Gastroesophageal sphincter (tissue), 4 donors: ENCODE results near the gene SLC4A2. TPM values are rescaled to one million over a fixed set of nuclear protein-coding genes. Genes with fewer than 3 reads are reported as not detected.

Experiments used
- ATAC-seq: fragments of 150-250 bp; one replicate; pipeline ENCODE4 v1.9.1; 2016; ENCODE audit warnings: mild to moderate bottlenecking, moderate library complexity
- H3K27ac ChIP-seq, 4 donors: fragments of 200-600 bp; sonication (generic) in 3 of 4; 1 replicate in 3 of 4; 2 replicates in 1 of 4; pipeline ENCODE4 v1.5.1; 2016 to 2019
- H3K27me3 ChIP-seq: fragments of 200-600 bp; sonication (generic); one replicate; pipeline ENCODE4 v1.5.1; 2019
- H3K36me3 ChIP-seq, 2 donors: fragments of 200-600 bp; sonication (generic); one replicate each; pipeline ENCODE4 v1.5.1; 2019; ENCODE audit warnings: control low read depth in 1 of 2
- H3K4me1 ChIP-seq, 3 donors: fragments of 200-600 bp; sonication (generic); 1 replicate in 2 of 3; 2 replicates in 1 of 3; pipeline ENCODE4 v1.5.1; 2016 to 2019; ENCODE audit warnings: control low read depth in 2 of 3
- H3K4me3 ChIP-seq, 2 donors: fragments of 200-600 bp; sonication (generic); one replicate each; pipeline ENCODE4 v1.5.1; 2019; ENCODE audit warnings: mild to moderate bottlenecking in 1 of 2, moderate library complexity in 1 of 2
- H3K9me3 ChIP-seq, 3 donors: fragments of 200-600 bp; sonication (generic); one replicate each; pipeline ENCODE4 v1.5.1; 2017 to 2019; ENCODE audit warnings: control low read depth in 2 of 3
- CTCF ChIP-seq, 4 experiments: fragments of 200-600 bp in 2 of 4; fragments of 450-650 bp in 2 of 4; sonication (generic) in 1 of 4; IDR thresholded peaks; one replicate each; pipeline ENCODE4 v1.5.1; 2017 to 2019; ENCODE audit warnings: antibody characterized with exemption in 4 of 4, mild to moderate bottlenecking in 2 of 4, moderate library complexity in 2 of 4
- EP300 ChIP-seq: sonication (generic); formaldehyde crosslinking; IDR thresholded peaks from one replicate; pipeline ENCODE4 v1.6.1; 2017; ENCODE audit warnings: antibody characterized with exemption, mild to moderate bottlenecking
- POLR2A ChIP-seq, 2 donors: fragments of 450-650 bp; IDR thresholded peaks; one replicate each; pipeline ENCODE4 v1.6.1; 2017; ENCODE audit warnings: antibody characterized with exemption in 2 of 2, mild to moderate bottlenecking in 2 of 2, moderate library complexity in 1 of 2
- POLR2AphosphoS5 ChIP-seq: sonication (generic); formaldehyde crosslinking; IDR thresholded peaks from one replicate; pipeline ENCODE4 v1.6.1; 2017; ENCODE audit warnings: antibody characterized with exemption
- WGBS, 2 donors: methylation state at CpG; one replicate each; pipeline ENCODE4 v1.1.5; 2018; ENCODE audit warnings: low coverage in 1 of 2; 5-methylcytosine and 5-hydroxymethylcytosine counted together
- total RNA-seq, 4 donors: library from RNA; depleted of rRNA; stranded (reverse); fragments of >200 nt; gene quantifications; one replicate each; pipeline ENCODE4 v1.1.0, GENCODE V29; 2016

The SLC4A2 gene
- total RNA-seq, 4 donors from 2014 or later, result 77.8 to 152 (median 95.7) TPM

- Histone ChIP-seq H3K4me1 (peaks cover 0 to 47% (median 30%) of the 10 kb centered on the region in 3 donors), H3K27me3 (peaks cover 100% of the 10 kb centered on the region), H3K4me3 (no peak overlapping the region), H3K9me3 (no peaks in the 10 kb centered on the region), H3K27ac (no peak overlapping the region), H3K36me3 (no peaks in the 10 kb centered on the region)
- WGBS, 2 donors, result 73 to 80% methylated on average over 1 to 4 of the region's 8 CpGs
- no peak for TF ChIP-seq CTCF (IDR thresholded peaks at IDR 0.05)
- TF ChIP-seq EP300, result no peak
- no peak for TF ChIP-seq POLR2A (IDR thresholded peaks at IDR 0.05)
- TF ChIP-seq POLR2AphosphoS5, result no peak
- ATAC-seq, result no peak
Measured at GRCh38 chr7:151014950-151015349, 44.4 kb upstream of the SLC4A2 start.

GRCh38 chr7:151015967-151016366, 43.4 kb upstream of the SLC4A2 start:
- ATAC-seq, result no peak
- TF ChIP-seq POLR2A (IDR thresholded peaks at IDR 0.05) (no peak), EP300 (no peak), CTCF (IDR thresholded peaks at IDR 0.05) (no peak), POLR2AphosphoS5 (no peak)
- Histone ChIP-seq H3K4me1 (peaks cover 0 to 40% (median 30%) of the 10 kb centered on the region in 3 donors), H3K27ac (no peak overlapping the region), H3K27me3 (peaks cover 100% of the 10 kb centered on the region), H3K4me3 (no peak overlapping the region), H3K9me3 (no peaks in the 10 kb centered on the region), H3K36me3 (no peaks in the 10 kb centered on the region)
- WGBS, 2 donors, result no CpG with 5 or more reads among the region's 5 CpGs

- Histone ChIP-seq H3K9me3 (no peaks in the 10 kb centered on the region), H3K4me1 (peaks cover 0 to 40% (median 30%) of the 10 kb centered on the region in 3 donors), H3K4me3 (no peak overlapping the region), H3K27me3 (peaks cover 100% of the 10 kb centered on the region), H3K27ac (no peak overlapping the region), H3K36me3 (no peaks in the 10 kb centered on the region)
- WGBS, 2 donors, result 85% methylated on average over 4 of the region's 8 CpGs; no CpG with 5 or more reads in 1 of the 2 donors
- TF ChIP-seq POLR2AphosphoS5 (no peak), CTCF (IDR thresholded peaks at IDR 0.05) (no peak)
- ATAC-seq, result no peak
Measured at GRCh38 chr7:151016505-151016904, 42.9 kb upstream of the SLC4A2 start.

- H3K36me3 ChIP-seq, result no peaks in the 10 kb centered on the region
- H3K27ac ChIP-seq, result no peak overlapping the region
- no peaks in the 10 kb centered on the region for H3K9me3 ChIP-seq
- TF ChIP-seq POLR2A (IDR thresholded peaks at IDR 0.05) (no peak), POLR2AphosphoS5 (no peak), CTCF (IDR thresholded peaks at IDR 0.05) (no peak), EP300 (no peak)
- ATAC-seq, result no peak
- 90% methylated on average over 2 of the region's 15 CpGs; no CpG with 5 or more reads in 1 of the 2 donors for WGBS, 2 donors
- no peak overlapping the region for H3K4me3 ChIP-seq
- H3K27me3 ChIP-seq, result peaks cover 98% of the 10 kb centered on the region
- H3K4me1 ChIP-seq, result peaks cover 0 to 40% (median 30%) of the 10 kb centered on the region in 3 donors
Measured at GRCh38 chr7:151016942-151017341, 42.4 kb upstream of the SLC4A2 start.

- Histone ChIP-seq H3K27ac (no peak overlapping the region), H3K4me3 (no peak overlapping the region), H3K27me3 (peaks cover 93% of the 10 kb centered on the region), H3K4me1 (peaks cover 0 to 40% (median 30%) of the 10 kb centered on the region in 3 donors), H3K9me3 (no peaks in the 10 kb centered on the region), H3K36me3 (no peaks in the 10 kb centered on the region)
- ATAC-seq, result no peak
- TF ChIP-seq POLR2A (IDR thresholded peaks at IDR 0.05), result no peak
- TF ChIP-seq EP300, result no peak
- no peak for TF ChIP-seq CTCF (IDR thresholded peaks at IDR 0.05)
- no peak for TF ChIP-seq POLR2AphosphoS5
- WGBS, 2 donors, result no CpG with 5 or more reads among the region's 13 CpGs
Measured at GRCh38 chr7:151017370-151017952, 41.9 kb upstream of the SLC4A2 start.
